ENCODE data around the gene DOCK2.

DOCK2 gene

GRCh38 chr5:169895926-169896325 is 258.9 kb downstream of the DOCK2 start:
- DNase-seq (ENCODE audit: insufficient read length, low spot score) (no peak), FAIRE-seq (no peak)
- TF ChIP-seq POLR2A (IDR thresholded peaks at IDR 0.05; ENCODE audit: low read depth, low read length): no peak

GRCh38 chr5:169897481-169897880 is 260.4 kb downstream of the DOCK2 start:
- no peak for TF ChIP-seq POLR2A (IDR thresholded peaks at IDR 0.05; ENCODE audit: low read depth, low read length)
- DNase-seq (ENCODE audit: insufficient read length, low spot score): no peak
- no peak for FAIRE-seq

DNA sequence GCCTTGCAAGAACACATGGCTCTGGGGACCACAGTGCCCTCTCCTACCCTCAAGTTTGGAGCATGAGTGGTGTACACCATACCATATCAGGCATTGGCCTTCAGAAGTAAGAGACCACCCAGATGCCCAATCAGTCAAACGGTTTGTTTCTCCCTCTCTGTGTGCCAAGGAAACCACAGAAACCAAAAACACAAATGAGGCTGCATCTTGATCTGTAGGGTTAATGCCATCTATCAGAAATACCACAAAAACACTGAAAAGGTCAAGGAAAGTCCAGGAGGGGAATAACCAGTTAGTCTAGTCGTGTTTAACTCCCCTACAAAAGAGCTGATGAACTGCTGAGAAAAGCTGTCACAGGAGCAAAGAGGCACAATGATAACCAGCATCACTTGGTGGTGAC is 264.8 kb downstream of the DOCK2 start:
- DNase-seq (ENCODE audit: insufficient read length, low spot score) (no peak), FAIRE-seq (no peak)
- no peak for TF ChIP-seq POLR2A (IDR thresholded peaks at IDR 0.05; ENCODE audit: low read depth, low read length)

DNA sequence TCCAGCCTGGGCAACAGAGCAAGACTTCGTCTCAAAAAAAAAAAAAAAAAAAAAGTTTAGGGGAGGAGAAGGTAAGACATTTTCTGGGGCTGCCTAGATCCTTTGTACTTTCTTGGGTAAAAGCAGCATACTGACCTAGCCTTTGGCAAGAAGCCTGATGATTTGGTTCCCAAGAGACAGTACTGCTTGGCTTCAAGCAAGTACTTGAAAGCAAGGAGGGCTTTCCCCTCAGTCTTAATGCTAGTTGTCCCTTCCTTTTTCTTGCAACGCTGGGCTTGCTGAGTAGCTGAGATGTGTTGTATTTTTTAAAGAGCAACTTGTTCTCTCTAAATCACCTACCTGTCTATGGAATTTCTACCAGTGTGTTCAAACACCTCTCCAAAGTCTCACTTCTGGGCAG is 267.0 kb downstream of the DOCK2 start:
- DNase-seq (ENCODE audit: insufficient read length, low spot score): no peak
- FAIRE-seq: no peak
- no peak for TF ChIP-seq POLR2A (IDR thresholded peaks at IDR 0.05; ENCODE audit: low read depth, low read length)

DNA sequence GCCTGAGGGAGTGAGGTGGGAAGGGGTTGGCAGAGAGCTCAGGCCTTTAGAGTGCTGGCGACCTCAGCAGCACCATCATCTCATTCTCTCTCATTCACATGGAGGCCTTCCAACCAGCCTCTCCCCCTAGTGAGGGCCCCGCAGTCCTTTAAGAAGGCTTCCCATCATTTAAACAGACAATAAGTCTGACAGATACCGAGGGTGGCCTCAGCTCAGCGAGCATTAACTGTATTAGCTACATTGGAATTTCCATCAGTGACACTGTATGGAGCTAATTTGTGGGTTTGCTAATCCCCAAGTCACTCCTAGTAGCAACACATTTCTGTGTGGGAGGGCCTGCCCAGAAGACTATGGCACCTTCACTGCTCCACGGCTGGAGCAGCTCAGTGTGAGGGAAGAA is 267.4 kb downstream of the DOCK2 start:
- DNase-seq (ENCODE audit: insufficient read length, low spot score) (no peak), FAIRE-seq (no peak)
- TF ChIP-seq POLR2A (IDR thresholded peaks at IDR 0.05; ENCODE audit: low read depth, low read length): no peak

GRCh38 chr5:169905017-169905416 is 267.9 kb downstream of the DOCK2 start:
- no peak for TF ChIP-seq POLR2A (IDR thresholded peaks at IDR 0.05; ENCODE audit: low read depth, low read length)
- no peak for DNase-seq (ENCODE audit: insufficient read length, low spot score)
- FAIRE-seq: no peak

DNA sequence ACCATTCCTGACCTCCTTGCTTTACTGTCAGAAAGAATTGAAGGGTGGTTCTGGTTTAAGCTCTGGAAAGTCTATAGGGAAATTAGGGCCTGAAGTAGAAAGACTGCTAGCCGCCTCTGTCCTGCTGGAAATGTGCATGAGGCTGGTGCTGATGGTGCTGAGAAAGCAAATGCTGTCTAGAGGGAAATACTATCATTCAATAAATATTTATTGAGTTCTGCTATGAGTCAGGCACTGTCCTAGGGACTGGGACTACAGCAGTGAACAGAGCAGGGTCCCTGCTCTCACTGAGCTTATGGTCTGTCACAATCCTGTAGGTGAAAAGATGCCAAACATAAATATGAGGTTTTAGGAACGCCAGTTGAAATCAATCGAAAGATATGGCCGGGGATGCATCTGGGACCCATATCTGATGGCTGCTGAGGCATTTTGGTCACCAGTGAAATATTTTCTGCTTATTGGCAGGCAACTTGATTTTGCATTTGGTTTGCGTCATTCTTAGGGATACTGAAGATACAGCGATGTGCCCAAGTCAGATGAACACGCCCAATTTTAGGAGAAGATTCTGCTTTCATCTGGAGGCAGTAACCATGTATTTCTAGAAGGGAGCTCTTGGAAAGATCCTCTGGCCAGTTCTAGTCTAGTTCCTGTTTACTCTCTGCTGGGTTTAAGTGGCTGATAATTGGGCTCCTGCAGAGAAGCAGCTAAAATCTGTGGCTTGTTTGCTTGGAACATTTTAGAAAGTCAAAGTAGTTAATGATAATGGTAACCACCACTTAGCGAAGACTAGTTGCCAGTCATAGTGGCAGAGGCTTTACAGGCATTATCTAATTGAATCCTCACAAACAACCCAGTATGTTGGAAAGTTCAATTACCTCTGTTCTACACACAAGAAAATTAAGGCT is 269.9 kb downstream of the DOCK2 start:
- FAIRE-seq: no peak
- no peak for DNase-seq (ENCODE audit: insufficient read length, low spot score)
- no peak for TF ChIP-seq POLR2A (IDR thresholded peaks at IDR 0.05; ENCODE audit: low read depth, low read length)

GRCh38 chr5:169908864-169909263 is 271.8 kb downstream of the DOCK2 start:
- no peak for TF ChIP-seq POLR2A (IDR thresholded peaks at IDR 0.05; ENCODE audit: low read depth, low read length)
- no peak for FAIRE-seq
- no peak for DNase-seq (ENCODE audit: insufficient read length, low spot score)

DNA sequence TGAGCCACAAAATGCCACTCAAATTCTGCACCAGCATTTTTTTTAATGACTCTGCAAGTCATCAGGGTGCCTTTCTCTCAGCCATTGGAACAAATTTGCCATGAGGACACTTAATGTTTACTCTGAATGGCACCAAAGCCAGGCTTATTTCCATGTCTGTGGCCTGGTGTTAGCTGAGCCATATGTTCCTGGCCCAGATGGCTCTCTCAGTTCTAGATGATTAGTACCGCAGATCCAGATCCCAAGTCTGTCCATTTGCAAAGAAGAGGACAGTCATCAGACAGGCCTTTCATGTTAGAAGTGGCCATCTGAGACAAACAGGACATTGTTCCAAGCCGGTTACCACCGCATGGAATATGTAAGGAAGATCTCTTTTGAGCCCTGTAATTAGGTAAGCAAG is 272.9 kb downstream of the DOCK2 start:
- no peak for FAIRE-seq
- no peak for DNase-seq (ENCODE audit: insufficient read length, low spot score)
- no peak for TF ChIP-seq POLR2A (IDR thresholded peaks at IDR 0.05; ENCODE audit: low read depth, low read length)

DNA sequence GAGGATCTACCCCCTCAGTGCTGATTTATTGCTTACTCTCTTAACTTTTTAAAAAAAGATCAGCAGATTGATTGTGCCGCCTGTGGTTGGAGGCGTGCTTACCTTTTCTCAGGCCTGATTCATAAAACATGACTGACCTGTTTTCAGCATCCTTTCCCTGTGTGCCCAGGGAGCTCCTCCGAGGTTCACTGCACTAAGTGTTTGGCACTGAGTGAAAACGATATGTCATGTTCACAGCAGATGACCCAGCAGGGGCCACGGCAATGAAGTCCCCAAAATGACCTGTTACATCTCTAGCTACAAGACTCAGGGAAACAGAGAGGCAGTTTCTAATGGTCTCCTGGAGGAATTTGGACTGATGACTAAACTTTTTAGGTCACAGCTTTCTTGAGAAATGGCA is 273.3 kb downstream of the DOCK2 start:
- DNase-seq (ENCODE audit: insufficient read length, low spot score): no peak
- no peak for FAIRE-seq
- TF ChIP-seq POLR2A (IDR thresholded peaks at IDR 0.05; ENCODE audit: low read depth, low read length): no peak

DNA sequence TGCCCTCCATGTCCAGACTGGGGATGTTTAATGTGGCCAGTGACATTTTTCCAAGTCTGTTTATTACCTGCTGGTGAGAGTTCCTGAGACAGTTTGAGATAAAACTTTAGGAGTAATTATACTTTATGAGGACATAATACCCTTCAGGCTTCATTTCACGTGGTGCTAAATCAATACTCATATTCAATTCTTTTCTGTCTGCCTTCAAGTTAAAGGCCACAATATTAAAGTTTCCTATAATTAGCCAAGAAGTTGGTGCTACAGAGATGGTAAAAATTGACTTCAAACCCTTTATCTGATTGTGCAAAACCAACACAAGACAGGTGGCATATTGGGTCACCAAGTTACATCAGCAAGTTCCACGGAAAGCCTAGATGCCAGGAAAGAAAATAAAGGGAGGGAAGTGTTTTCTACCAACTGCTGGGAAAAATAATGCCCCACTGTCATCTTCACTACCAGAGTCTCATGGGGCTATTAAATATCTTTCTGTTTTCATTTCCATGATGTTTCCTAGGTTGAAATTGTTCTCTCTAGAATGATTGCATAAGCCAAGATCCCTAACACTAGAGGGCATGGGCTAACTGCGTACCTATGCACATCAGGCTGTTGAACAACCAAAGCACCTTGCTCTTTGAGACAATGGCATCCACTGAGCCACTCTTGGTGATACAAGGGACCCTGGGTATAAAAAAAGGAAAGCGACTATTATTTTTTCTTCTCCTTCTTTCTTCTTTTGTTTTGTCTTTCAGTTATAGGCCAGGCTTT is 274.6 kb downstream of the DOCK2 start:
- DNase-seq (ENCODE audit: insufficient read length, low spot score): no peak
- no peak for TF ChIP-seq POLR2A (IDR thresholded peaks at IDR 0.05; ENCODE audit: low read depth, low read length)

DNA sequence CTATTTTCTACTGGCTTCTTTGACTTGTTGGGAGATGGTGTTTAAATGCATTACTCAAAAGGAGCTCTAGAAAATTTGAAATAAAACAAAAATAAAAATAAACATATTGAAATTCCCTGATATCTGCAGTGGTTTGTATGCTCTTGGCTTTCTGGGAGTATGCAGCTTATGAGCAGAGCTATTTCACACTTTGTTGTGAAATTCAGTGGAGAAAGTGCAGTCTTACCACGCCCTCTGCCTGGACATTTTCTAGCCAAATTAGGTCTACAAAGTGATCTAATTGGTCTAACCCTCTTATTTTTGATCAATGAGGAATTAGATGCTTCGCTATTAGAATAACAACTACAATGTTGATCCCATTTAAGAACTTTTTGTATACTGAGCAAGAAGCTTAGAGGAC is 276.4 kb downstream of the DOCK2 start:
- no peak for FAIRE-seq
- TF ChIP-seq POLR2A (IDR thresholded peaks at IDR 0.05; ENCODE audit: low read depth, low read length): no peak
- DNase-seq (ENCODE audit: insufficient read length, low spot score): no peak

More for the DNA sequence above, 274.6 kb downstream of the DOCK2 start:
- no peak for FAIRE-seq

- no peak for FAIRE-seq
Measured at GRCh38 chr5:169914766-169915165, 277.7 kb downstream of the DOCK2 start.

GRCh38 chr5:169917500-169917899 is 280.4 kb downstream of the DOCK2 start:
- DNase-seq (ENCODE audit: insufficient read length, low spot score): no peak
- TF ChIP-seq POLR2A (IDR thresholded peaks at IDR 0.05; ENCODE audit: low read depth, low read length): no peak
- FAIRE-seq: no peak

More at GRCh38 chr5:169914766-169915165, 277.7 kb downstream of the DOCK2 start:
- no peak for DNase-seq (ENCODE audit: insufficient read length, low spot score)
- no peak for TF ChIP-seq POLR2A (IDR thresholded peaks at IDR 0.05; ENCODE audit: low read depth, low read length)

DNA sequence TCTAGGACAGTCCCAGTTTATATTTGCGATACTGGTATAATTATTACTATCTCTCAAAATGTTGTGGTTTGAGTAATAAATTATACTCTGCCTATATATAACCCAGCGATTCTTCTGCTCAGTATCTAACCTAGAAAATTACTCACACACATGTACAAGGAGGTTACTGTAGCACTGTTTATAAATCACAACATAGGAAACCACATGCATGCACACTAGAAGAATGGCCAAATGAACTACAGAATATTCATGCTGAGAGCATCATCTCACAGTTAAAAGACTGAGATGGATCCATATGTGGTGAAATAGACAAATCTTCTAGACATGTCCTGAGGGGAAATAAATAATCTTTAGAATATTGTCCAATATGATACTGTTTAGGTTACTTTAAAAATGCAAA is 281.2 kb downstream of the DOCK2 start:
- DNase-seq (ENCODE audit: insufficient read length, low spot score) (no peak), FAIRE-seq (no peak)
- no peak for TF ChIP-seq POLR2A (IDR thresholded peaks at IDR 0.05; ENCODE audit: low read depth, low read length)
